GM12872 (cell line): ENCODE measurements around the gene TAF1B.

Source experiments
- CTCF ChIP-seq: IDR thresholded peaks from 3 replicates; pipeline ENCODE4 v1.5.1; 2011; ENCODE audit warnings: low read depth, mild to moderate bottlenecking, low read length, moderate library complexity; ENCODE audit not compliant: insufficient read depth

TAF1B gene

GRCh38 chr2:9914384-9915065 is 71.3 kb downstream of the TAF1B start:
- TF ChIP-seq CTCF, result peak; percentile 41; the same call in 2 of the 3 replicates

- TF ChIP-seq CTCF, result no peak
These were observed 75.0 kb downstream of the TAF1B start for GRCh38 chr2:9918275-9918674.

- TF ChIP-seq CTCF, result no peak
These were observed 76.2 kb downstream of the TAF1B start for GRCh38 chr2:9919512-9919911.

GRCh38 chr2:9937258-9937657 is 94.0 kb downstream of the TAF1B start:
- no peak for TF ChIP-seq CTCF

GRCh38 chr2:9937968-9938367 is 94.7 kb downstream of the TAF1B start:
- TF ChIP-seq CTCF, result no peak

- no peak for TF ChIP-seq CTCF
These were observed 96.6 kb downstream of the TAF1B start for GRCh38 chr2:9939587-9940485.

GRCh38 chr2:9941196-9941995 is 98.1 kb downstream of the TAF1B start:
- TF ChIP-seq CTCF, result no peak
